ENCODE measurements around the gene MDC1.

- TF ChIP-seq, protein P1, sequence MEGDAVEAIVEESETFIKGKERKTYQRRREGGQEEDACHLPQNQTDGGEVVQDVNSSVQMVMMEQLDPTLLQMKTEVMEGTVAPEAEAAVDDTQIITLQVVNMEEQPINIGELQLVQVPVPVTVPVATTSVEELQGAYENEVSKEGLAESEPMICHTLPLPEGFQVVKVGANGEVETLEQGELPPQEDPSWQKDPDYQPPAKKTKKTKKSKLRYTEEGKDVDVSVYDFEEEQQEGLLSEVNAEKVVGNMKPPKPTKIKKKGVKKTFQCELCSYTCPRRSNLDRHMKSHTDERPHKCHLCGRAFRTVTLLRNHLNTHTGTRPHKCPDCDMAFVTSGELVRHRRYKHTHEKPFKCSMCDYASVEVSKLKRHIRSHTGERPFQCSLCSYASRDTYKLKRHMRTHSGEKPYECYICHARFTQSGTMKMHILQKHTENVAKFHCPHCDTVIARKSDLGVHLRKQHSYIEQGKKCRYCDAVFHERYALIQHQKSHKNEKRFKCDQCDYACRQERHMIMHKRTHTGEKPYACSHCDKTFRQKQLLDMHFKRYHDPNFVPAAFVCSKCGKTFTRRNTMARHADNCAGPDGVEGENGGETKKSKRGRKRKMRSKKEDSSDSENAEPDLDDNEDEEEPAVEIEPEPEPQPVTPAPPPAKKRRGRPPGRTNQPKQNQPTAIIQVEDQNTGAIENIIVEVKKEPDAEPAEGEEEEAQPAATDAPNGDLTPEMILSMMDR (IDR thresholded peaks at IDR 0.05), result no peak
- no peak for TF ChIP-seq POLR2AphosphoS5 (IDR thresholded peaks at IDR 0.05)
- no peak for TF ChIP-seq EP300 (IDR thresholded peaks at IDR 0.05)
- TF ChIP-seq POLR2A (IDR thresholded peaks at IDR 0.05), result no peak
These were observed 40.3 kb upstream of the MDC1 start for GRCh38 chr6:30757261-30757904.

All from sigmoid colon (tissue), 4 donors.